Measurements from ENCODE around the gene EXTL1.

The EXTL1 gene

GRCh38 chr1:25991937-25992688 lies 29.5 kb upstream of the EXTL1 start:
- TF ChIP-seq CTCF (IDR thresholded peaks at IDR 0.05; ENCODE audit: control insufficient read depth, extremely low read depth, insufficient read depth): no peak
- DNase-seq (ENCODE audit: low read depth): no peak
- H3K4me3 ChIP-seq (ENCODE audit: low read depth, low read length): no peak overlapping the region

- DNase-seq (ENCODE audit: low read depth): no peak
- no peak overlapping the region for H3K4me3 ChIP-seq (ENCODE audit: low read depth, low read length)
- no peak for TF ChIP-seq CTCF (IDR thresholded peaks at IDR 0.05; ENCODE audit: control insufficient read depth, extremely low read depth, insufficient read depth)
These were observed 28.8 kb upstream of the EXTL1 start for GRCh38 chr1:25992689-25993171.

GRCh38 chr1:25993197-25993951 lies 28.2 kb upstream of the EXTL1 start:
- TF ChIP-seq CTCF (IDR thresholded peaks at IDR 0.05; ENCODE audit: control insufficient read depth, extremely low read depth, insufficient read depth): no peak
- DNase-seq (ENCODE audit: low read depth): no peak
- H3K4me3 ChIP-seq (ENCODE audit: low read depth, low read length): no peak overlapping the region

- H3K4me3 ChIP-seq (ENCODE audit: low read depth, low read length): no peak overlapping the region
- no peak for TF ChIP-seq CTCF (IDR thresholded peaks at IDR 0.05; ENCODE audit: control insufficient read depth, extremely low read depth, insufficient read depth)
- DNase-seq (ENCODE audit: low read depth): no peak
These were observed 27.0 kb upstream of the EXTL1 start for GRCh38 chr1:25994402-25995150.

GRCh38 chr1:25996966-25997827 lies 24.4 kb upstream of the EXTL1 start:
- no peak for DNase-seq (ENCODE audit: low read depth)
- TF ChIP-seq CTCF (IDR thresholded peaks at IDR 0.05; ENCODE audit: control insufficient read depth, extremely low read depth, insufficient read depth): no peak
- H3K4me3 ChIP-seq (ENCODE audit: low read depth, low read length): peak overlapping the region; percentile 69

All from LNCaP clone FGC (cell line).